HepG2 (cell line): ENCODE measurements around the gene THSD4. TPM values are rescaled to one million over a fixed set of nuclear protein-coding genes. Genes with fewer than 3 reads are reported as not detected.

Experiments used
- ATAC-seq: fragments of 200-7000 bp; cut with Tn5 transposase; 3 replicates; pipeline ENCODE4 v1.9.1; 2020; ENCODE audit warnings: mild to moderate bottlenecking, moderate library complexity
- BruUV-seq: library from RNA; stranded (reverse); fragments of 400-500 nt; replicated peaks from 2 replicates; lab custom pipeline; 2021; lab: Mats Ljungman, UMichigan
- CTCF ChIA-PET: fragments of 300-600 bp; formaldehyde crosslinking; extraction: SDS; loops from one replicate; lab custom pipeline; 2021; ENCODE audit warnings: low total read pairs, inconsistent platforms, low intra/inter-chr PET ratio; lab: Yijun Ruan, JAX
- POLR2A ChIA-PET: fragments of 350-600 bp; sonication (Branson Sonifier 250); formaldehyde crosslinking; loops from one replicate; lab custom pipeline; 2020; ENCODE audit warnings: antibody characterized with exemption, inconsistent platforms; lab: Yijun Ruan, JAX
- DNase-seq: peaks from one replicate; pipeline ENCODE4 v3.0.0-alpha.2; 2015; ENCODE audit warnings: low spot score
- FAIRE-seq: peaks from 3 replicates; lab custom pipeline; 2011; peaks lifted over from hg19 to GRCh38; lab: Jason Lieb, UNC
- H2AFZ ChIP-seq: one replicate; pipeline ENCODE4 v1.6.1; 2011; ENCODE audit warnings: low read length, inconsistent platforms
- H3K27ac ChIP-seq: fragments of 300-600 bp; 3 replicates; pipeline ENCODE4 v1.8.0; 2011; ENCODE audit warnings: mixed run types, mild to moderate bottlenecking, mixed read lengths, low read length, inconsistent platforms; ENCODE audit not compliant: insufficient read depth; ENCODE audit errors: extremely low read length
- H3K27me3 ChIP-seq, 2 experiments: fragments of 200-600 bp in 1 of 2; 2 replicates in 1 of 2; 3 replicates in 1 of 2; pipeline versions ENCODE4 v1.6.0 to v1.8.0; 2011; ENCODE audit warnings: low read length in 2 of 2, mild to moderate bottlenecking in 2 of 2, moderate library complexity in 2 of 2, inconsistent platforms in 1 of 2; ENCODE audit not compliant: insufficient read depth in 2 of 2, control insufficient read depth in 1 of 2
- H3K36me3 ChIP-seq, 2 experiments: fragments of 200-600 bp in 1 of 2; replicated peaks in 1 of 2; 2 replicates in 1 of 2; 3 replicates in 1 of 2; pipeline versions ENCODE4 v1.5.1 to v1.8.0; 2011; ENCODE audit warnings: low read length in 2 of 2, inconsistent platforms in 1 of 2; ENCODE audit not compliant: insufficient read depth in 2 of 2, control insufficient read depth in 1 of 2
- H3K4me1 ChIP-seq: 2 replicates; pipeline ENCODE4 v1.5.1; 2012; ENCODE audit warnings: low read length, inconsistent platforms; ENCODE audit not compliant: insufficient read depth
- H3K4me2 ChIP-seq: 2 replicates; pipeline ENCODE4 v1.6.0; 2011; ENCODE audit warnings: low read depth, low read length, inconsistent platforms
- H3K4me3 ChIP-seq, 3 experiments: fragments of 200-600 bp in 1 of 3; sonication (generic), shearing (Covaris generic) in 1 of 3; replicated peaks in 1 of 3; 2 replicates each; pipeline ENCODE4 v1.5.1; 2011 to 2016; ENCODE audit warnings: low read length in 3 of 3, inconsistent platforms in 2 of 3, low read depth in 2 of 3, mild to moderate bottlenecking in 2 of 3, control low read depth in 1 of 3, mixed read lengths in 1 of 3; ENCODE audit not compliant: insufficient read depth in 1 of 3
- H3K79me2 ChIP-seq: one replicate; pipeline ENCODE4 v1.6.1; 2011; ENCODE audit warnings: low read length, inconsistent platforms; ENCODE audit not compliant: insufficient read depth
- H3K9ac ChIP-seq: 2 replicates; pipeline ENCODE4 v1.6.0; 2011; ENCODE audit warnings: mild to moderate bottlenecking, low read depth, low read length, inconsistent platforms; ENCODE audit not compliant: insufficient read depth
- H3K9me3 ChIP-seq: 2 replicates; pipeline ENCODE4 v1.5.1; 2012; ENCODE audit warnings: mild to moderate bottlenecking, low read length
- H4K20me1 ChIP-seq: 2 replicates; pipeline ENCODE4 v1.6.0; 2011; ENCODE audit warnings: inconsistent platforms, mild to moderate bottlenecking, low read length, moderate library complexity; ENCODE audit not compliant: insufficient read depth
- CEBPB ChIP-seq: IDR thresholded peaks from 2 replicates; pipeline ENCODE4 v1.6.1; 2011; ENCODE audit warnings: low read depth, low read length, improper control_type of control experiment, borderline replicate concordance
- IRF2 ChIP-seq: IDR thresholded peaks from 2 replicates; pipeline ENCODE4 v1.6.1; 2018; ENCODE audit warnings: missing genetic modification reagents, missing compliant biosample characterization
- MAFF ChIP-seq: IDR thresholded peaks from 2 replicates; pipeline ENCODE4 v1.6.1; 2011; ENCODE audit warnings: low read depth, low read length, improper control_type of control experiment
- NFIC ChIP-seq: IDR thresholded peaks from 2 replicates; pipeline ENCODE4 v1.6.1; 2012; ENCODE audit warnings: mild to moderate bottlenecking, low read length, inconsistent platforms
- NFKB2 ChIP-seq: sonication (generic); formaldehyde crosslinking; IDR thresholded peaks from 2 replicates; pipeline ENCODE4 v1.4.0; 2020; ENCODE audit warnings: missing genetic modification reagents, borderline replicate concordance
- NRL ChIP-seq: sonication (generic); formaldehyde crosslinking; IDR thresholded peaks from 2 replicates; pipeline ENCODE4 v1.5.0; 2020; ENCODE audit warnings: missing genetic modification reagents, mild to moderate bottlenecking, moderate library complexity, borderline replicate concordance
- PHB2 ChIP-seq: fragments of 450-650 bp; IDR thresholded peaks from 2 replicates; pipeline ENCODE4 v1.6.1; 2018; ENCODE audit not compliant: partially characterized antibody
- PRMT3 ChIP-seq: sonication (generic); formaldehyde crosslinking; IDR thresholded peaks from 2 replicates; pipeline ENCODE4 v1.8.1; 2022; ENCODE audit warnings: low read depth, mild to moderate bottlenecking, moderate library complexity, missing genetic modification reagents, borderline replicate concordance
- RCOR2 ChIP-seq: IDR thresholded peaks from 2 replicates; pipeline ENCODE4 v1.6.1; 2016; ENCODE audit warnings: missing biosample characterization, missing genetic modification reagents
- SKI ChIP-seq: fragments of 450-650 bp; IDR thresholded peaks from one replicate; pipeline ENCODE4 v1.6.1; 2018; ENCODE audit warnings: mild to moderate bottlenecking; ENCODE audit not compliant: partially characterized antibody
- SP2 ChIP-seq: sonication (generic); formaldehyde crosslinking; IDR thresholded peaks from 2 replicates; pipeline ENCODE4 v1.5.1; 2020; ENCODE audit warnings: mild to moderate bottlenecking, missing genetic modification reagents
- ZBTB1 ChIP-seq: sonication (generic); formaldehyde crosslinking; IDR thresholded peaks from 2 replicates; pipeline ENCODE4 v1.4.0; 2020; ENCODE audit warnings: missing genetic modification reagents, borderline replicate concordance
- ZBTB49 ChIP-seq: sonication (generic); formaldehyde crosslinking; IDR thresholded peaks from 2 replicates; pipeline ENCODE4 v1.4.0; 2020; ENCODE audit warnings: missing genetic modification reagents, borderline replicate concordance
- ZFP36L1 ChIP-seq: sonication (generic); formaldehyde crosslinking; IDR thresholded peaks from 2 replicates; pipeline ENCODE4 v1.8.0; 2022; ENCODE audit warnings: mild to moderate bottlenecking, missing genetic modification reagents, moderate library complexity
- ZNF414 ChIP-seq: sonication (generic); formaldehyde crosslinking; IDR thresholded peaks from 2 replicates; pipeline ENCODE4 v1.5.0; 2020; ENCODE audit warnings: missing genetic modification reagents
- WGBS: methylation state at CpG from one replicate; pipeline ENCODE4 v1.1.6; 2017; ENCODE audit warnings: low lambda C conversion rate; 5-methylcytosine and 5-hydroxymethylcytosine counted together
- in situ Hi-C: cut with HindIII; loops from 2 replicates; pipeline ENCODE4 v1.10.0; 2017; ENCODE audit warnings: low pct_unique_long_range_greater_than_20kb; ENCODE audit not compliant: extremely low pct_ligation_motif_present
- intact Hi-C: fragments of 100-400 bp; cut with micrococcal nuclease; formaldehyde crosslinking; loops from one replicate; pipeline ENCODE4 v1.10.0; 2022; ENCODE audit not compliant: unreplicated experiment
- polyA plus RNA-seq, 8 experiments: library from polyadenylated mRNA; depleted of rRNA in 3 of 8; stranded (reverse) in 7 of 8; unstranded in 1 of 8; fragments of >200 nt; fragmentation: Illumina TruSeq in 4 of 8; extraction: Trizol in 4 of 8; gene quantifications; 2 replicates each; pipeline versions ENCODE4 v1.2.1 to v1.2.3, GENCODE V29; 2011 to 2016; ENCODE audit warnings: low read depth in 4 of 8, missing spikeins in 1 of 8, mixed read lengths in 1 of 8; ENCODE audit not compliant: insufficient read depth in 1 of 8
- total RNA-seq, 5 experiments: library from RNA; depleted of rRNA; stranded (reverse); fragments of >200 nt; fragmentation: Illumina TruSeq; extraction: Trizol; gene quantifications; 2 replicates each; pipeline ENCODE4 v1.2.3, GENCODE V29; 2016; ENCODE audit warnings: low read depth in 1 of 5

THSD4 gene
- total and polyA plus RNA-seq, 2 of the 13 experiments (the other 11 are each of a cell fraction or from before 2014, with no cell fraction given) = 0.07 to 0.21 TPM

- ATAC-seq (no peak), DNase-seq (no peak), FAIRE-seq (no peak)
- no peaks in the 10 kb centered on the region for H3K9me3 ChIP-seq
- H3K27ac ChIP-seq = no peak overlapping the region
- intact Hi-C loops = no loop called here
- no TSS peak for BruUV-seq
- H4K20me1 ChIP-seq = no peaks in the 10 kb centered on the region
- H2AFZ ChIP-seq = no peak overlapping the region
- no peaks in the 10 kb centered on the region for H3K79me2 ChIP-seq
- no peaks in the 10 kb centered on the region for H3K36me3 ChIP-seq
- H3K9ac ChIP-seq = no peak overlapping the region
- no peak overlapping the region for H3K4me3 ChIP-seq
- ChIA-PET CTCF (no interaction called here), POLR2A (no interaction called here)
- H3K4me1 ChIP-seq = no peaks in the 10 kb centered on the region
- TF ChIP-seq ZNF414 (CRISPR knock-in tag) (no peak), SKI (no peak), ZBTB49 (CRISPR knock-in tag) (no peak), NRL (CRISPR knock-in tag) (no peak), CEBPB (no peak), RCOR2 (CRISPR knock-in tag) (no peak), SP2 (no peak), ZBTB1 (CRISPR knock-in tag) (no peak), ZFP36L1 (CRISPR knock-in tag) (no peak), NFIC (no peak), PRMT3 (CRISPR knock-in tag) (no peak), PHB2 (no peak), IRF2 (CRISPR knock-in tag) (no peak), MAFF (no peak), NFKB2 (CRISPR knock-in tag) (no peak)
- H3K4me2 ChIP-seq = no peak overlapping the region
- H3K27me3 ChIP-seq = no peaks in the 10 kb centered on the region
- WGBS = 35% methylated on average over 3 of the region's 3 CpGs
- in situ Hi-C loops = no loop called here
Measured at GRCh38 chr15:71085809-71086208, 29.5 kb upstream of the THSD4 start.
